Measurements from ENCODE around the gene PGBD2. TPM values are rescaled to one million over a fixed set of nuclear protein-coding genes. Genes with fewer than 3 reads are reported as not detected.

Gene PGBD2
- total RNA-seq, 2 donors from 2014 or later: 4.8 to 7.5 TPM

Other genes with a start within 250 kb of the PGBD2 start
- not detected for gene OR14I1, start 203.5 kb upstream of the PGBD2 start, total RNA-seq
- not detected for gene LYPD8, start 150.5 kb upstream of the PGBD2 start, total RNA-seq
- gene SH3BP5L, start 80.3 kb upstream of the PGBD2 start, total RNA-seq: 10 to 100 TPM; 27.2 to 30.2 TPM
- 10 to 100 TPM; 33.6 to 40.5 TPM for gene ZNF672, start 68.0 kb upstream of the PGBD2 start, total RNA-seq
- 10 to 100 TPM; 47.6 to 50.3 TPM for gene ZNF692, start 47.1 kb upstream of the PGBD2 start, total RNA-seq